ENCODE results near the gene TCF12. TPM values are rescaled to one million over a fixed set of nuclear protein-coding genes. Genes with fewer than 3 reads are reported as not detected.

TCF12 gene
- total and polyA plus RNA-seq, 2 of the 8 experiments (the other 6 are each of a cell fraction or from before 2014, with no cell fraction given) = 85.8 to 101 TPM

- TF ChIP-seq JUN (IDR thresholded peaks at IDR 0.05; ENCODE audit: low read depth, low read length) (no peak), RNF2 (IDR thresholded peaks at IDR 0.05; ENCODE audit: borderline replicate concordance, low read depth, low read length, missing control alignments, poor library complexity, severe bottlenecking) (no peak), RFX5 (IDR thresholded peaks at IDR 0.05; ENCODE audit: borderline replicate concordance, low read depth, low read length) (no peak)
Measured at GRCh38 chr15:57189466-57189865, 271.0 kb downstream of the TCF12 start (continued).
